ENCODE results near the gene ZNF891.

ZNF891 gene

DNA sequence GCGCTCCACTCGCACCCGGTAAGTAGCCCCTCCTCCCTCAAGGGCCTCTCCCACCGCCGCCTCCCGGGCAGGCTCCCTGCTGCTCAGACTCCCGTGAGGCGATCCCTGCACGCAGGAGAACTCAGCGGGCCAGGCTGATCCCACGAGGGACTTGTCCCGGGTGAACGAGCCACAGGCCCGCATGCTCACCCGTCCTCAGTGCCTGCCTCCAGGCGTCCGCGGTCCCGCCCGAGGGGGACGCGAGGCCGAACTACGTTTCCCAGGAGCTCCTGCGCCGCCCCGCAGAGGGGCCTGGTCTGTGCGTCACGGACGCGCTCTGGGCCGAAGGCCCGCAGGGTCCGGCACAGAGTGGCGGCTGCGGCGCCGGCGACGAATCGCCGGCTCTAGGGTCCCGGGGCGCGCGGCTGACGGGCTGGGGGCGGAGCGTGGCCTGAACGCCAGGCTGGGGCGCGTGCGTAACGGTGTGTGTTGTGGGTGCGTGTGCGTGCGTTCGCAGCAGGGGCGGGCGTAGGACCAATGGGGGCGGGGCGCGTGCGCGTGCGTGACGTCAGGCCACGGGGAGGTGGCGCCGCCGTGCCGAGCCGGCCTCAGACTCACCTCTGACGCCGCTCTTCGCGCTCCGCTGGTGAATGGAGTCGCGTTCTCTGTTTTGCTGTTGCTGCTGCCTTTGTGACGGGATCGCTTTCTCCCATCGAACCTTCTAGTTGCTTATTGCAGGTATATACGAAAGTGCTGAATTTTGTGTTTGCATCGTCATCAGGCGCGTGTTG is at the start of gene ZNF891, which contains the start of gene ZNF10:
Gene ZNF891 (minus strand): TSS at position 237 of the 770 bp plus-strand sequence. CDS start 8,356 bp downstream, outside the sequence.
Gene ZNF10 (plus strand): TSS at position 590 of the 770 bp plus-strand sequence. CDS start 13,866 bp downstream, outside the sequence.
- H3K4me3 Mint-ChIP-seq = peak within 1 kb of the TSS; percentile 98
- H3K36me3 Mint-ChIP-seq (ENCODE audit: low read depth) = peaks cover 100% of the 10 kb centered on the region
- TF ChIP-seq, protein P1, sequence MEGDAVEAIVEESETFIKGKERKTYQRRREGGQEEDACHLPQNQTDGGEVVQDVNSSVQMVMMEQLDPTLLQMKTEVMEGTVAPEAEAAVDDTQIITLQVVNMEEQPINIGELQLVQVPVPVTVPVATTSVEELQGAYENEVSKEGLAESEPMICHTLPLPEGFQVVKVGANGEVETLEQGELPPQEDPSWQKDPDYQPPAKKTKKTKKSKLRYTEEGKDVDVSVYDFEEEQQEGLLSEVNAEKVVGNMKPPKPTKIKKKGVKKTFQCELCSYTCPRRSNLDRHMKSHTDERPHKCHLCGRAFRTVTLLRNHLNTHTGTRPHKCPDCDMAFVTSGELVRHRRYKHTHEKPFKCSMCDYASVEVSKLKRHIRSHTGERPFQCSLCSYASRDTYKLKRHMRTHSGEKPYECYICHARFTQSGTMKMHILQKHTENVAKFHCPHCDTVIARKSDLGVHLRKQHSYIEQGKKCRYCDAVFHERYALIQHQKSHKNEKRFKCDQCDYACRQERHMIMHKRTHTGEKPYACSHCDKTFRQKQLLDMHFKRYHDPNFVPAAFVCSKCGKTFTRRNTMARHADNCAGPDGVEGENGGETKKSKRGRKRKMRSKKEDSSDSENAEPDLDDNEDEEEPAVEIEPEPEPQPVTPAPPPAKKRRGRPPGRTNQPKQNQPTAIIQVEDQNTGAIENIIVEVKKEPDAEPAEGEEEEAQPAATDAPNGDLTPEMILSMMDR (IDR thresholded peaks at IDR 0.05) = no peak

DNA sequence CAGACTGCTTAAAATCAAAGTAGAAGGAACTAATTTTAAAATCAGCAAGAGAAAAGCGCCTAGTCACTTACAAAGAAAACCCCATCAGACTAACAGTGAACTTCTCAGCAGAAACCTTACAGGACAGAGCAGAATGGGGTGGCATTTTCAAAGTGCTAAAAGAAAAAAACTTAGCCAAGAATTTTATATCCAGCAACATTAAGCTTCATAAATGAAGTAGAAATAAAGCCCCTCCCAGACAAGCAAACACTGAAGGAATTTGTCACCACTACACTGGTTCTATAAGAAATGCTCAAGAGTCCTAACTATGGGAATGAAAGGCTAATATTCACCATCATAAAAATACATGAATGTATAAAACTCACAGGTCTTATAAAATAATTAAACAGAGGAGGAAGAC is 44.8 kb upstream of the ZNF891 start:
- Mint-ChIP-seq H3K4me3 (no peak overlapping the region), H3K4me1 (no peaks in the 10 kb centered on the region), H3K36me3 (ENCODE audit: low read depth) (peaks cover 8% of the 10 kb centered on the region), H3K27me3 (ENCODE audit: low read depth, poor library complexity) (peaks cover 5% of the 10 kb centered on the region), H3K9me3 (peaks cover 91% of the 10 kb centered on the region), H3K27ac (no peak overlapping the region)
- TF ChIP-seq, protein P1 (IDR thresholded peaks at IDR 0.05) = no peak
- no peak for DNase-seq

More for the DNA sequence above, at the start of gene ZNF891, which contains the start of gene ZNF10:
- Mint-ChIP-seq H3K4me1 (peaks cover 14% of the 10 kb centered on the region), H3K9me3 (peaks cover 100% of the 10 kb centered on the region), H3K27me3 (ENCODE audit: low read depth, poor library complexity) (peaks cover 6% of the 10 kb centered on the region), H3K27ac (peak within 1 kb of the TSS; percentile 100)
- DNase-seq = peak; percentile 97

DNA sequence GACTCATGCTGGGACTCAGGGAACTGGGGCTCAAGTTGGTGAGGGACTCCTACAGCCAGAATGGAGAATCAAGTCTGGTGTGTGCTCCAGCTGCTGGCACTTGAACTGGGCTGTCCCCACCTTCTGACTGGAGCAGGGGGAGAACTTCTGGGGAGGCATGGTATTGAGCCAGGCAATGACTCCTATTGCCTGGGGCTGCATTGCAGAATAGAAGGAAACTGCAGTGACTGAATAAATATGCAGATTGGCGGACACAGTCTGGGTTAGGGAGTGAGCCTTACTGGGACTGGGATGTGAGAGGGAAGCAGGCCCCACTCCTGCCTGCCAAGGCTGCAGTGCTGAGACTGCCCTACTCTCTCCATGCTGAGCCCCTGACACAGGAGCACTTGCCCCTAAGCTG is 42.4 kb upstream of the ZNF891 start:
- no peaks in the 10 kb centered on the region for H3K36me3 Mint-ChIP-seq (ENCODE audit: low read depth)
- TF ChIP-seq, protein P1 (IDR thresholded peaks at IDR 0.05) = no peak
- H3K9me3 Mint-ChIP-seq = peaks cover 94% of the 10 kb centered on the region
- DNase-seq = no peak
- H3K4me3 Mint-ChIP-seq = no peak overlapping the region
- no peaks in the 10 kb centered on the region for H3K4me1 Mint-ChIP-seq
- peaks cover 5% of the 10 kb centered on the region for H3K27me3 Mint-ChIP-seq (ENCODE audit: low read depth, poor library complexity)
- H3K27ac Mint-ChIP-seq = no peak overlapping the region

DNA sequence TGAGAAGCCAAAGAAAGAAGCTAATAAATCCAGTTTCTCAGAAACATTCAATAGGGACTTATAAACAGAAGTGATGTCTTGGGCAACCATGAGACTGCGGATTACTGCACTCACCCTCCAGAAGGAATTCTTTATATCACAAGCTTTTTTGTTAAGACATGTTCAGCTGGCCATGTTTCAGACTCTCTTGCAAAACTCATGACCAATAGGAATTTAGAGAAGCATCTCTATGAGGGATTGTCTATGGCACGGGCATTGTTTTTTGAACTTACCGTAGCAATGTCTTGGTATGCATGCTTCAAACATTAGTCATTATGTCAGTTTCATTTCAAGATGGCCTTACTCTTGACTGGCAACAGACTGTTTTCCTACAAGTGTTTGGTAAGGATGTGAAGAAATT is 35.7 kb upstream of the ZNF891 start:
- Mint-ChIP-seq H3K27me3 (ENCODE audit: low read depth, poor library complexity) (peaks cover 3% of the 10 kb centered on the region), H3K4me1 (no peaks in the 10 kb centered on the region), H3K27ac (no peak overlapping the region), H3K36me3 (ENCODE audit: low read depth) (peaks cover 4% of the 10 kb centered on the region), H3K9me3 (peaks cover 94% of the 10 kb centered on the region), H3K4me3 (no peak overlapping the region)
- no peak for DNase-seq
- TF ChIP-seq, protein P1 (IDR thresholded peaks at IDR 0.05) = no peak

DNA sequence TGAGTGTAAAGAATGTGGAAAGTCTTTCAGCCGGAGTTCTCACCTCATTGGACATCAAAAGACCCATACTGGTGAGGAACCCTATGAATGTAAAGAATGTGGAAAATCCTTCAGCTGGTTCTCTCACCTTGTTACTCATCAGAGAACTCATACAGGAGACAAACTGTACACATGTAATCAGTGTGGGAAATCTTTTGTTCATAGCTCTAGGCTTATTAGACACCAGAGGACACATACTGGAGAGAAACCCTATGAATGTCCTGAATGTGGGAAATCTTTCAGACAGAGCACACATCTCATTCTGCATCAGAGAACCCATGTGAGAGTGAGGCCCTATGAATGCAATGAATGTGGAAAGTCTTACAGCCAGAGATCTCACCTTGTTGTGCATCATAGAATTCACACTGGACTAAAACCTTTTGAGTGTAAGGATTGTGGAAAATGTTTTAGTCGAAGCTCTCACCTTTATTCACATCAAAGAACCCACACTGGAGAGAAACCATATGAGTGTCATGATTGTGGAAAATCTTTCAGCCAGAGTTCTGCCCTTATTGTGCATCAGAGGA is 26.1 kb upstream of the ZNF891 start:
- no peak overlapping the region for H3K27ac Mint-ChIP-seq
- H3K27me3 Mint-ChIP-seq (ENCODE audit: low read depth, poor library complexity) = peaks cover 2% of the 10 kb centered on the region
- TF ChIP-seq, protein P1 (IDR thresholded peaks at IDR 0.05) = no peak
- H3K4me1 Mint-ChIP-seq = no peaks in the 10 kb centered on the region
- no peak overlapping the region for H3K4me3 Mint-ChIP-seq
- H3K36me3 Mint-ChIP-seq (ENCODE audit: low read depth) = peaks cover 94% of the 10 kb centered on the region
- DNase-seq = no peak
- peaks cover 99% of the 10 kb centered on the region for H3K9me3 Mint-ChIP-seq

Measured in nephron progenitor cell (in vitro differentiated cells).